Nephron progenitor cell (in vitro differentiated cells): Measurements from ENCODE around the gene CRTC1.

ENCODE experiments used
- DNase-seq: peaks from one replicate; pipeline ENCODE4 v3.0.0; 2021
- H3K27ac Mint-ChIP-seq: 2 replicates; pipeline ENCODE4 v1.8.0; 2021; ENCODE audit warnings: mild to moderate bottlenecking, moderate library complexity, mixed read lengths
- H3K27me3 Mint-ChIP-seq: 2 replicates; pipeline ENCODE4 v1.8.0; 2021; ENCODE audit warnings: mild to moderate bottlenecking, low read depth, mixed read lengths; ENCODE audit not compliant: poor library complexity
- H3K36me3 Mint-ChIP-seq: 2 replicates; pipeline ENCODE4 v1.8.0; 2021; ENCODE audit warnings: low read depth, mixed read lengths
- H3K4me1 Mint-ChIP-seq: 2 replicates; pipeline ENCODE4 v1.8.0; 2021; ENCODE audit warnings: mixed read lengths
- H3K4me3 Mint-ChIP-seq: 2 replicates; pipeline ENCODE4 v1.8.0; 2021; ENCODE audit warnings: mild to moderate bottlenecking, moderate library complexity, mixed read lengths
- H3K9me3 Mint-ChIP-seq: 2 replicates; pipeline ENCODE4 v1.8.0; 2021; ENCODE audit warnings: mild to moderate bottlenecking, moderate library complexity, mixed read lengths
- CTCF ChIP-seq: fragments of 200-600 bp; sonication (generic); IDR thresholded peaks from 2 replicates; pipeline ENCODE4 v1.5.0; 2021; ENCODE audit warnings: antibody characterized with exemption

CRTC1 gene

GRCh38 chr19:18671303-18672043 is 12.0 kb upstream of the CRTC1 start:
- Mint-ChIP-seq H3K4me1 (peaks cover 34% of the 10 kb centered on the region), H3K27ac (no peak overlapping the region), H3K36me3 (peaks cover 15% of the 10 kb centered on the region), H3K27me3 (peaks cover under 1% of the 10 kb centered on the region), H3K9me3 (no peaks in the 10 kb centered on the region), H3K4me3 (peak overlapping the region; percentile 29)
- no peak for TF ChIP-seq CTCF
- DNase-seq = no peak

- Mint-ChIP-seq H3K36me3 (peaks cover 15% of the 10 kb centered on the region), H3K27ac (no peak overlapping the region), H3K4me3 (peak overlapping the region; percentile 29), H3K27me3 (peaks cover 6% of the 10 kb centered on the region), H3K9me3 (no peaks in the 10 kb centered on the region), H3K4me1 (peaks cover 33% of the 10 kb centered on the region)
- no peak for TF ChIP-seq CTCF
- no peak for DNase-seq
Observed at GRCh38 chr19:18672044-18672451, 11.4 kb upstream of the CRTC1 start.

GRCh38 chr19:18672606-18673337 is 10.7 kb upstream of the CRTC1 start:
- peaks cover 10% of the 10 kb centered on the region for H3K36me3 Mint-ChIP-seq
- H3K9me3 Mint-ChIP-seq = no peaks in the 10 kb centered on the region
- TF ChIP-seq CTCF = no peak
- no peak overlapping the region for H3K27ac Mint-ChIP-seq
- H3K27me3 Mint-ChIP-seq = peaks cover 6% of the 10 kb centered on the region
- no peak for DNase-seq
- H3K4me1 Mint-ChIP-seq = peaks cover 40% of the 10 kb centered on the region
- H3K4me3 Mint-ChIP-seq = no peak overlapping the region

- peaks cover 7% of the 10 kb centered on the region for H3K36me3 Mint-ChIP-seq
- no peak for DNase-seq
- H3K9me3 Mint-ChIP-seq = no peaks in the 10 kb centered on the region
- H3K4me3 Mint-ChIP-seq = no peak overlapping the region
- no peak for TF ChIP-seq CTCF
- H3K27ac Mint-ChIP-seq = no peak overlapping the region
- H3K4me1 Mint-ChIP-seq = peaks cover 45% of the 10 kb centered on the region
- H3K27me3 Mint-ChIP-seq = peaks cover 6% of the 10 kb centered on the region
Observed at GRCh38 chr19:18674616-18675015, 8.9 kb upstream of the CRTC1 start.

- peak; percentile 37 for TF ChIP-seq CTCF
- peaks cover 34% of the 10 kb centered on the region for H3K4me1 Mint-ChIP-seq
- H3K9me3 Mint-ChIP-seq = no peaks in the 10 kb centered on the region
- no peak overlapping the region for H3K4me3 Mint-ChIP-seq
- no peak overlapping the region for H3K27ac Mint-ChIP-seq
- no peak for DNase-seq
- peaks cover 6% of the 10 kb centered on the region for H3K27me3 Mint-ChIP-seq
- no peaks in the 10 kb centered on the region for H3K36me3 Mint-ChIP-seq
Observed at GRCh38 chr19:18675779-18676178, 7.7 kb upstream of the CRTC1 start.
